D721Med (cell line): Measurements from ENCODE around the gene TRAK1.

Experiments used
- DNase-seq: peaks from one replicate; pipeline ENCODE4 v3.0.0; 2011; ENCODE audit warnings: low spot score; ENCODE audit not compliant: insufficient read length
- FAIRE-seq: peaks from 2 replicates; lab custom pipeline; 2011; peaks lifted over from hg19 to GRCh38; lab: Jason Lieb, UNC
- CTCF ChIP-seq: IDR thresholded peaks from 2 replicates; pipeline ENCODE4 v1.5.1; 2012; ENCODE audit warnings: mild to moderate bottlenecking, control low read depth; ENCODE audit not compliant: insufficient read depth; ENCODE audit errors: missing control alignments

Gene TRAK1

GRCh38 chr3:42189736-42190135, 98.6 kb downstream of the TRAK1 start:
- no peak for TF ChIP-seq CTCF
- DNase-seq = no peak
- no peak for FAIRE-seq

- DNase-seq (peak; percentile 56), FAIRE-seq (no peak)
- peak; percentile 76 for TF ChIP-seq CTCF
These were observed 99.7 kb downstream of the TRAK1 start for GRCh38 chr3:42190701-42191442.

- no peak for FAIRE-seq
- TF ChIP-seq CTCF = no peak
- no peak for DNase-seq
These were observed 100.2 kb downstream of the TRAK1 start for GRCh38 chr3:42191443-42191747.

- no peak for TF ChIP-seq CTCF
- no peak for DNase-seq
- no peak for FAIRE-seq
These were observed 101.4 kb downstream of the TRAK1 start for GRCh38 chr3:42192334-42193200.

GRCh38 chr3:42194943-42195510, 103.9 kb downstream of the TRAK1 start:
- TF ChIP-seq CTCF = no peak
- DNase-seq (no peak), FAIRE-seq (no peak)

GRCh38 chr3:42195879-42196330, 104.7 kb downstream of the TRAK1 start:
- no peak for TF ChIP-seq CTCF
- DNase-seq = no peak
- no peak for FAIRE-seq
